ENCODE data around the gene APP. TPM values are rescaled to one million over a fixed set of nuclear protein-coding genes. Genes with fewer than 3 reads are reported as not detected.

APP gene
- total RNA-seq, 1 donor from 2014 or later: 1,315 TPM

DNA sequence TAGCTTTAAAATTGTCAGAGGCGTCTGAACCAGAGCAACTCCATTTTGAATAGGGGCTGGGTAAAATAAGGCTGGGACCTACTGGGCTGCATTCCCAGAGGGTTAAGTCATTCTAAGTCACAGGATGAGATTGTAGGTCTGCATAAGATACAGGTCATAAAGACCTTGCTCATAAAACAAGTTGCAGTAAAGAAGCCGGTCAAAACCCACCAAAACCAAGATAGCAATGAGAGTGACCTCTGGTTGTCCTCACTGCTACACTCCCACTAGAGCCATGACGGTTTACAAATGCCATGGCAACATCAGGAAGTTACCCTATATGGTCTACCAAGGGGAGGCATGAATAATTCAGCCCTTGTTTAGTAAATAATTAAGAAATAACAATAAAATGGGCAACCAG lies 292.2 kb downstream of the APP start:
- DNase-seq (ENCODE audit: low read depth, low spot score): no peak

DNA sequence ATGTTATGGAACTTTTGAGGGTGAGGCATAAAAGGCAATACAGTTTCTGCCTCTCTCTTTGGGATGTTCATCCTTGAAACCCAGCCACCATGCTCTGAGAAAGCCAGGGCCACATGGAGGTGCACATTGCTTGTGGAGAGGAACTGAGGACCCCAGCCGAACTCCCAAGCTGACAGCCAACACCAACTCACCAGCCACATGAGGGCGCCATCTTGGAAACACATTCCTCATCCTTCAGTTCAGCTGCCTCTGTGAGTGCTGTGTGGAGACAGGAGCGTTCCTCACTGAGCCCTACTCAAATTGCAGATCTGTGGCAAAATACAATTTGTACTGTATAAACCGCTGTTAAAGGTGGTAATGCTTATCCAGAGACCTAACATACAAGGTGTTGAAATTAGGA lies 298.3 kb downstream of the APP start:
- DNase-seq (ENCODE audit: low read depth, low spot score): no peak

DNA sequence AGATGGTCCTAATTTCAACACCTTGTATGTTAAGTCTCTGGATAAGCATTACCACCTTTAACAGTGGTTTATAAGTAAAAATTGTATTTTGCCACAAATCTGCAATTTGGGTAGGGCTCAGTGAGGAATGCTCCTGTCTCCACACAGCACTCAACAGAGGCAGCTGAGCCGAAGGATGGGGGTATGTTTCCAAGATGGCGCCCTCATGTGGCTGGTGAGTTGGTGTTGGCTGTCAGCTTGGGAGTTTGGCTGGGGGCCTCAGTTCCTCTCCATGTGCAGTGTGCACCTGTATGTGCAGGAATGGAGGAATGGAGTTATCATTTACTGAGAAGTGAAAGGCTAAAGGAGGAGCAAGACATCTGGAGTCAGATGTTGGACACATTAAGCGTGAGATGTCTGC lies 299.0 kb downstream of the APP start:
- DNase-seq (ENCODE audit: low read depth, low spot score): no peak

DNA sequence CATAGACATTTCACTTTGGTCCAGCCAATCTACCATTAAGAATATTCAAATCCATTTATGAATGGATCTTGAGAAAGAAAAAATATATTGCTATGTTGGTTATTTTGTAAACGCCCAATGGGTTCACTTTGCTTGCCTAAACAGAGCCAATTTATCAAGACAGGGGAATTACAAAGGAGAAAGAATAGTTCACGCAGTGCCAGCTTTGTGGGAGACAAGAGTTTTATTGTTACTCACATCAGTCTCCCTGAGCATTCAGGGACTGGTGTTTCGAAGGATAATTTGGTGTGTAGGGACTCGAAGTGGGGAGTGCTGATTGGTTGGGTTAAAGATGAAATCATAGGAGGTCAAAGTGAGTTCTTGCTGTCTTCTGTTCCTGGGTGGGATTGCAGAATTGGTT lies 300.5 kb downstream of the APP start:
- DNase-seq (ENCODE audit: low read depth, low spot score): no peak

DNA sequence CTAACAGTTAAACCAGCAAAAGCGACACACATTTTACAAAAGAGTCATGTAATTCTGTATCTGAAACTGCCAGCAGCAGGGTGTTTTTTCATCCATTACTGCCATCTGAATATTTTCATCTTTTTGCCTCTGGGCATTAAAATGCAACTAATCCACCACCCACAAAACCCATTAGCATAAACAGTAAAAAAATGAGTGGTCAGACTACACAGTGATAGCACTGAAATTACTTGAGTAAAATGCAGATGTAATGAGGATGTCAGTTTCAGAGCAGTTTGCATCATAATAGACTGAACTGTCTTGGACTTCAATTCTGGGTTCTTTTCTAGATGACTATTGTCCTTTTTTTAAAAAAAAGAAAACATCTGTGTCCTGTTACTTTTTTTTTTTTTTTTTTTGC lies 303.5 kb downstream of the APP start:
- no peak for DNase-seq (ENCODE audit: low read depth, low spot score)

DNA sequence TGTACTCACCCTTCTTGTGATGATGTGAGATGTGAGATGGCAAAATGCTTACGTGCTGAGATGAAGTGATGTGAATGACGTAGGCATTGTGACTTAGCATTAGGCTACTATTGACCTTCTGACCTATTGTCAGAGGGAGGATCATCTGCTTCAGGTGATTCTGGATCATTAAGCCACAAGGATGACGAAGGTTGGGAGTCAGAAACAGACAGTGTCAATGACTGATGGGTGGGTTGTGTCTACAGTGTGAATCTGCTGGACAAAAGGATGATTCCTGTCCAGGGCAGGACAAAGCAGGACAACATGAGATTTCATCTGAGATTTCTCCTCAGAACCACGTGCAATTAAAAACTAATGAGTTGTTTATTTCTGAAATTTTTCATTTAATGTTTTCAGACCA lies 306.8 kb downstream of the APP start:
- no peak for DNase-seq (ENCODE audit: low read depth, low spot score)

DNA sequence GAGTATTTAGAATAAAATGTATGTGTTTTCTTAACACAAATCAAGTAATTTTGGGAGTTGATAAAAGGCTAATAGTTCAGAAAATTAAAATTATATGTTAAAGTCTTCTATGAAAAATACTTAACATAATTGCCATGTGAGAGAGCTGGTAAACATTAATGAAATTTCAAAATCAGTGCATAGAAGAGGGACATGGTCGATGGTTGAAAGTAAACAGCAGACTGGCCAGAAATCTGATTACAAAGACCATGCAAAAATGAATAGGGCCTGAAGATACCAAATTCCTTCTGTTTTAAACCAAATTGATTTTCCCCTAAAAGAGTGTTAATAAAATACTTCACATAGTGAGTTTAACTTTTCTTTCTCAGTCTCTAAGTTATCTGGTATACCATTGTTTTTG lies 307.5 kb downstream of the APP start:
- no peak for DNase-seq (ENCODE audit: low read depth, low spot score)

DNA sequence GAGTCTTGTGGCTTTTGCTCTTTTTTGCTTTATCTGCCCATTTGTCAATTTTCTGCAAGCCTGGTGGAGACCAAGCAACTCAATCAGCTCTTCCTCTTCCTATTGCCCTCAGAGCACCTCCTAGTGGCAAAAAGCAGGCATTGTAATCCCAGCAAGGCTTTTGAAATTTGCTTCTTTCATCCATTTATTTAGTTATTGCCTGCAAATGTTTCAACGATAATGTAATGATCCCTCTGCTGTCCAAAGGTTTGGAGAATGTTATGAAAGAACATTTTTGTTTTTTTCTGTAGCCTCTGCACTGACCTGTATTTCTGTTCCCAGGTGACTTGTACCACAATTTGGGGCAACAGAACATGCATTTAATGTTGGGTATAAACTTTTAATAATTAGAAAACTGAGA lies 308.0 kb downstream of the APP start:
- no peak for DNase-seq (ENCODE audit: low read depth, low spot score)

DNA sequence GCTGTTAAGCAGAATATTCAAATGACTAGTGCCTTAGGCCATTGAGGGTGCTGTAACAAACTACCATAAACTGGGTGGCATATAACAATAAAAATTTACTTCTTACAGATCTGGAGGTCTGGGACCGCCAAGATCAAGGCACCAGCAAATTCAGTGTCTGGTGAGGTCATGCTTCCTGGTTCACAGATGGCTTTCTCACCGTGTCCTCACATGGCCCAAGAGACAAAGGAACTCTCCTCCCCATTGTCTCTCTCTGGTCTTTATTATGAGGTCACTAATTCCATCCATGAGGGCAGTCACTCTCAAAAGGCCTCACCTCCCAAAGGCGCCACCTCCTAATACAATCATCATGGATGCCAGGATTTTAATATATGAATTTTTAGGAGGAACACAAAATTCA lies 308.5 kb downstream of the APP start:
- DNase-seq (ENCODE audit: low read depth, low spot score): no peak

DNA sequence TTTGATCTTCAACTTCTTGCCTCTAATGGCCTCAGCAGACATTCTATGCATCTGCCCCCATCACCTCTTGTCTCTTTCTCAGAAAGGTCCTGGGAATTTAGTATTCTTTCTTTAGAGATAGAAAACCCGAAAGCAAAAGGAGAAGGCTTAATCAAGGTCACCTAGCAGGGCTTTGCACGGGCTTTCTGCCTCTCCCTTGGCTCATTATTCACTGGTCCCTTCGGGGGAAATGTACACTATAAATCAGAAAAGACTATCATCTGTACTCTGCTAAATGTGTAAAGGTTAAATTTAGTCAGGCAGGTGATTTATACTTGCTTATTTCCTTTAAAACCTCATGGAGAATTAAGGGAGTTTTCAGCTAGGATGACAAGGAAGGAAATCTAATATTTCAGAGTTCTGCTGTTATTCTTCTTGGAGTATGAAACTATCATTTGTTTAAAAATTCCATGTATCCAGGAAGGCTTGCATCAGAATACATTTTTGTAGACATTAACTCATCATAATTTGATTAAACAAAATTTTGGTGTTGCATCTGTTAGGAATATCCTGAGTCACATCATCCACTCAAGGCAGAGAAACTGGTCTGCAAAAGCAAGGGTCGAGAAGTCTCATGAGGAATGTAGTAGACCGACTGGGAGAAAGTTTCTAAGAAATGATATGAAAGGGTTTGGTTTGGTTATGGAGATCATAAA lies 311.2 kb downstream of the APP start:
- DNase-seq (ENCODE audit: low read depth, low spot score): no peak

DNA sequence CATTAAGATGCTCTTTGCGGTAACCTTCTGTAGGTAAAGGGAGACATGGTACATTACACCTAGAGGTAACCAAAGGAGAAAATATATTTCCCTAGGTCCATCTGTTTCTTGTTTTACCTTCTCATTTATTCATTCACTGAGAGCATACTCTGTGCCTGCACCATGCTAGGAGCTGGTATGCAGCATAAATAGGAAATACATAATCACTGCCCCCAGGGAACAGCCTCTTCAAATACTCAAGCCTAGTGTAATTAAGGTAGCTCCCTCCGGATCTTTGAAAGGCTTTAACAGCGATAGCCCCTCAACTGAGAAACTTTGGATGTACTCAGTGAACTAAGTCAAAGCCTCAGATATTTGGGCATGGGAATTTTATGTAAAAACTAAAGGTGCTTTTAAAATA lies 312.2 kb downstream of the APP start:
- DNase-seq (ENCODE audit: low read depth, low spot score): no peak

DNA sequence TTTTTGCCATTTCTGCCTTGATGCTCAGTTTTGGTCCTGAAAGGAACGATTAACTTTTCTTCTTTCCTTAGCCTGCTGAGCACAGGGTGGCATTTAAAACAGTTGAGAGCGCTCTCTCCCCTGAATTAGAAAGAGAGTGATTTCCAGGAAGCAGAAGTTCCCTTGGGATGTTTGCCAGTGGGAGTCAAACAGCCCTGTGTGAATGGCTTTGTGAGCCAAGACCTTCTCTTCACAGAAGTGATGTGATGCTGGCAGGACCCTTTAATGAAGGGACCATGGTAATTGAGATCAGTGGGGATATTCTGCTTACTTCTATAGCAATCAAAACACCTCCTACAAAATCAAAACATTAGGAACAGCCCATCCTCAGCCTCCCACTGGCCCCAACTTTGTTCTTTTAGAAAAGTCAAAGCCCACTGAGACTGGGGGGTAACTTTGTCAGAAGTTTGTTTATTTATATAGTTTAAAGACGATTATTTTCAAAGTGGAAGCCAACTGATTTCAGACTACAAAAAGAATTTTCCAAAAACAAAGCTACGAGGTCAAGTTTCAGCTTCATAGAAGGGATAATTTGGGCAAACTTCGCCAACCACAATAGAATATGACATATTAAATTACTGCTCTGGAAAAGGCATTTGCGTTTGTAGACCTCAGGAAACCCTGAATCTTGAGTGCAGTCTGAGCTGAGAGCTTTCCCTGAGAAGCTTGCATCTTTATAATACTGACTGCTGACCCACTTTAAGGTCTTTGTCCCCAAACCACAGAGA lies 313.1 kb downstream of the APP start:
- no peak for DNase-seq (ENCODE audit: low read depth, low spot score)

DNA sequence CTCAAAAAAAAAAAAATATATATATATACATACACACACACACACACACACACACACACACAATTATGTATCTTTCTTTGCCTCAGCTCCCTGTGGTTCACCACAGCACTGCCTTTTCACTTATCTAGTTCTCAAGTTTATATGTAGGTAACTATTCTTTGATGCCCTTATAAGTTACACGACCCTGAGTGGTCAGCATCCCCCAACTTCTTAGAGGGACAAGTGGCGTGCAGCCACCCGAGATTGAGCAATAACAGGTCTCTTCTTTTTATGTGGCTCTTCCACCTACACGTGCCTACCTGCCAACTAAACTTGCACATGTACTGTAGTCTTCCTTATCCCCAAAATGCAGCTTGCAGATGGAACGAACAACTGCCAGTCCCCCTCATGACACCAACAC lies 315.0 kb downstream of the APP start:
- no peak for DNase-seq (ENCODE audit: low read depth, low spot score)

DNA sequence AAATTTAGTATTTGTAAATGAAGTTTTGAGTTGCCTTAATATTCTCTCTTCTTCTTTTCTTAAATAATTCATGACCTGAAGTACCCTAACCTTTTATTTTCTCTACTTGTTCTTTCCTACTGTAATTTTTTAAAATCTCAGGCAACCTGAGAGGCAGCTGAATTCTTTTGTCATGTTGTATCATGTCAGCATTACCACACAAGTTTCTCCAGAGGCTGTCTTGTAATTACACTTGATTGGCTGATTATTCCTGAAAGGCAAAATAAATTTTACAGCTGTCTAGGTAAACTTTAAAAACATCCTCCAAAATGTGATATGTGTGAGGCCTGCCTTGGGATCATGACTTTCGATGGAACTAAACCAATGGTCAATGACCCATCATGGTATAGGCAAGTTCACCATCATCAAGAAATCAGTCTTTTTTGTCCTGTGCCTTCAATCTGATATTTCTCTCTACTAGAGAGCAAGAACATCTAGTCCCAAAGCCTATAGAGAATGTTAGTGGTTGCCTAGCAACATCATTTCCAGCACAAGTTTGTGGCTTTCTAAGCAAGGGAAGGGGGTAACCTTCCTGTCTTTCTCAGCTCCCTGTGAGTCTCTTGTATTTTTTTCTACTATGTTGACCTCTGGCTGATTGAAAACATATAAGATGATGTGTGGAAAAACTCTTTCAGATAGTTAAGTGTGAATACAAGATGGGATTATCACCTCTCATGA lies 320.3 kb downstream of the APP start:
- no peak for DNase-seq (ENCODE audit: low read depth, low spot score)

DNA sequence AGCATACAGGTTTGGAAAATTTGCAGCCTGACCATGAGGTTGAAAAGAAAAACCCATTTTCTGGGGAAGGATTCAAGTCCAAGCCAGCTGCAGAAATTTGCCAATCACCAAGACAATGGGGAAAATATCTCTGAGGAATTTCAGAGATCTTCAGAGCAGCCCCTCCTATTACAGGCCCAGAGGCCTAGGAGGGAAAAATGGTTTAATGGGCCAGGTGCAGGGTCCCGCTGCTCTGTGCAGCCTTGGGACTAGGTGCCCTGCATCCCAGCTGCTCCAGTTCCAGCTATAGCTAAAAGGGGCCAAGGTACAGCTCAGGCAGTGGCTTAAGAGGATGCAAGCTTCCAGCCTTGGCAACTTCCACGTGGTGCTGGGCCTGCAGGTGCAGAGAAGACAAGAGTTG lies 322.3 kb downstream of the APP start:
- no peak for DNase-seq (ENCODE audit: low read depth, low spot score)

DNA sequence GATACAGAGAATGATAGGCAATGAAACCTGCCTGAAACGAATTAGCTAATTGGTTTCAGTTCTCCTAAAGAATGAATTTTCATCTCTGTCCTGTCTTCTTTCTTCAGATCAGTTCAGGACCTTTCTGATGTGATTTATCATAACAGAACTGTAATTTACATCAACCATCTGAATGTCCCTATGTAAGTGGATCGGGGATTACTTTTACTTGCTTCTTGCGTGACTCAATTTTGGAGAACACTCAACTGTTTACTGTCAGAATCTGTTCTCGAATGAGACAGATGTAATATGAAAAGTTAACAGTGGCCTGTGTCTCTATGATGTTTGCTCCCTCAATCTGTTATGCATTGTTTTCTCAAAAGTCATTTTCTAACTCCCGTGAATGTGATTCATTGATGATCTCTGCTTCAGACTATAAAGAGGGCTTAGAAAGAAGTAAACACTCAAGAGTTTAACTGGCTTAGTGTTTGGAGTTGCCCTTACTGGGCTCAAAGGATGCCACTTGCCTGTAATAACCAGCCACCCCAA lies 324.8 kb downstream of the APP start:
- DNase-seq (ENCODE audit: low read depth, low spot score): no peak

DNA sequence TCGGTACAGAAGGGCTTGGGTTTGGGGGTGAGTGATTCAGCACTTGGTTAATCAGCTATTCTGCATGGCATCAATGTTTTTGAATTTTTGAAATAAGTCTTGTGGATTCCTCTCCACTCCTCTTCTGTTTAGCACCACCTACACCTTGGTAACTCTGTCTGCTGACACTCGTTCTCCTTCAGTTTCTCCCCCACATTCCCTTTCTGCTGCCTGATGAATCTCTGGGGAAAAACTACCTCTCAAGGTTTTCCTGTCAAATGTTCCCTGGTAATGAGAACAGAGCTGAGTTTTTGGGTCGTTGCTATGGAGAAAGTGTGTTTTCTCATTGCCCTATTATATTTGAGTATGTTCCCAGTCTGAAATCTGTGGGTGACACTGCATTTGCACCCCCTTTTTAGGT lies 327.6 kb downstream of the APP start:
- no peak for DNase-seq (ENCODE audit: low read depth, low spot score)

DNA sequence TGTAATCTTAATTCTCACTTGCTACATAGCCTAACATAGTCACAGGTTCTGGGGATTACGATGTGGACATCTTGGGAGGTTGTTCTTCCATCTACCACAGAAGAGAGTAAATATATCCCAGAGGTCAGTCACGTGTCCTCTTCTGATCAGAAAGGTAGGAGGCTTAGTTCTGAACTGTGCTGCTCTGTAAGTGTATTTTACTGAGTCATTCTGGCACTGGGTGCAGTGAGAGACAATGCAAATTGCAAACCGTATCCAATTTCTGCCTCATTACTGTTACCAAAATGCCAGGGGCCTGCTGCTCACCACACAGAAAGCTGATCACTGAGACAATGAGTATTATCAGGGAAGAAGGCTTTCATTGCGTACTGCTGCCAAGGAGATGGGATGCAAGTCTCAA lies 331.8 kb downstream of the APP start:
- no peak for DNase-seq (ENCODE audit: low read depth, low spot score)

DNA sequence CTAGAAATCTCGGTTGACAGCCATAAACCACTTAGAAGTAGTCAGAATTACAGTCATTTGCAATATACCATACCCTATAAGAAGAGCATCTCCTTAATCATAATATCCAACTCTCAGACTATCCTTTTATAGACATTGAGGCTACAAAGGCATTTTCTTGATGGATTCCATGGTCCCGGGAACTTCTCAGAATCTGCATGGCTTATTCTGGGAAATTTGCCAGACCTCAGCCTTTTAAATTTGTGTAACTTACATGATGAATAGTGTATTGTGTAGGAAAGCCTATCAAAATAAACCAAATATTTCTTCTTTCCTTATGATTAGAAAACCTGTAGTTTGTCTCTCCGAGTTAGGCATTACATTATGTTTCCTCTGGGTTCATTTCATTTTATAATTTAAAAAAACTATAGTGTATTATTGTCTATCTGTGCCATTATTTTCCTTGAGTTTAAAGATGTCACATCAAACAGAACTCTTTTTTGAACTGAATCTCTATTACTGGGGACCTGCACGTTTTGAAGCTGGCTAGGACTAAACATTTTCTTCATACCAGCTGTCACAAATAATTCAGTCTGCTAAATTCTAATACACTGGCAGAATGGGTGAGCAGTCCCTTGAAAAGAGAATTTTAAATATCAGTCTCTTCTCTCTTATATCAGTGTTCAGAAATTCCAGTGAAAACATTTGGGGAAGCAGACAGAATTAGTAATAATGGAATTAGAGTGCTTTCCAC lies 332.9 kb downstream of the APP start:
- DNase-seq (ENCODE audit: low read depth, low spot score): peak; percentile 10

DNA sequence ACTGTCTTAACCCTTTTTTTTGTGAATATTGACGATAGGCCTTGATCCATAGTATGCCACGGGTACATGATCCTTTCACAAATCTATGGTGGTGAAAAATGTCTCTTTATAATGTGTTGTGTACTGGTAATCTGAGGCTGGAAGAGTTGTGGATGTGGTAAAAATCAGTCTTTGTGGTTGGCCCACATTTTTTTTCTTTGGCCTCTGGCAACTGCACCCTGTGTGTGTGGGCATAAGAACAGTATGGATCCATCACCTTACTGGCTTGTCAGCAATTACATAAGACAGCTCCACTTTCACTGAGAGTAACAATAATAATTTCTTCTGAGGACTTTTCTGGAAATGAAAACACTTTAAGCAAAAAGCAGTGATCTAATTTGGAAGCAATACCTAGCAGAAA lies 334.2 kb downstream of the APP start:
- no peak for DNase-seq (ENCODE audit: low read depth, low spot score)

DNA sequence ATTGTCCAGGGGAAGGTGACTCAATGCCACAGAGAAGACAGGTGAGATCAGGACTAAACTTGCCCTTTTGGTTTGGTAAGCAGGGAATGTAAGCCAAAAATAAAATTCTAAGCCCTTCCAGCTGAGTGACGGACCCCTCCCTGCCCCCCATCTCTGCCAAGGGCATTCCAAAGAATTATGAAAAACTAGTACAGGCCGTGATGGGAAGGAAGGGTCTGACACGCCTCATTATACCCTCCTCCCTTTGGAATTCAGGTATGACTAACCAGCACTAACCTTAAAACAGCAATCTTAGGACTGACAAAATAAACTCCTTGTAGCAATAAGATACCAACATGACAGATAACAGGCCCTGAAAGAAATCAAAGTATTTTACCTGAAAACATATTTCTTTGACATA lies 336.2 kb downstream of the APP start:
- DNase-seq (ENCODE audit: low read depth, low spot score): no peak

All from pulmonary artery endothelial cell (primary cell).